Fibroblast of villous mesenchyme (primary cell): ENCODE data around the gene DKK2. TPM values are rescaled to one million over a fixed set of nuclear protein-coding genes. Genes with fewer than 3 reads are reported as not detected.

ENCODE experiments used
- DNase-seq: peaks from one replicate; pipeline ENCODE4 v3.0.0-alpha.2; 2010; ENCODE audit warnings: low read depth
- H3K4me3 ChIP-seq: 2 replicates; pipeline ENCODE4 v1.5.1; 2011; ENCODE audit warnings: low read depth, mild to moderate bottlenecking, low read length
- CTCF ChIP-seq: IDR thresholded peaks from 2 replicates; pipeline ENCODE4 v1.5.1; 2012; ENCODE audit warnings: low read depth, mild to moderate bottlenecking, low read length; ENCODE audit not compliant: insufficient read depth
- total RNA-seq: library from RNA; depleted of rRNA; stranded (reverse); fragments of >200 nt; gene quantifications from 2 replicates; pipeline ENCODE4 v1.2.3, GENCODE V29; 2012

DKK2 gene
- total RNA-seq, 1 donor, result 0.43 TPM

GRCh38 chr4:107066621-107067020 lies 30.5 kb upstream of the DKK2 start:
- DNase-seq, result no peak
- TF ChIP-seq CTCF, result no peak

GRCh38 chr4:107065201-107065600 lies 29.1 kb upstream of the DKK2 start:
- DNase-seq, result no peak
- H3K4me3 ChIP-seq, result no peak overlapping the region
- TF ChIP-seq CTCF, result no peak

More at GRCh38 chr4:107066621-107067020, 30.5 kb upstream of the DKK2 start:
- H3K4me3 ChIP-seq, result no peak overlapping the region

GRCh38 chr4:107060388-107060787 lies 24.3 kb upstream of the DKK2 start:
- H3K4me3 ChIP-seq, result no peak overlapping the region
- peak; percentile 10 for DNase-seq
- TF ChIP-seq CTCF, result no peak

- no peak for TF ChIP-seq CTCF
- H3K4me3 ChIP-seq, result no peak overlapping the region
- no peak for DNase-seq
Observed at GRCh38 chr4:107058828-107059227, 22.7 kb upstream of the DKK2 start.

GRCh38 chr4:107050525-107051135 lies 14.5 kb upstream of the DKK2 start:
- no peak overlapping the region for H3K4me3 ChIP-seq
- DNase-seq, result peak; percentile 16
- TF ChIP-seq CTCF, result peak; percentile 76

- H3K4me3 ChIP-seq, result no peak overlapping the region
- DNase-seq, result no peak
- TF ChIP-seq CTCF, result no peak
Observed at GRCh38 chr4:107046261-107046660, 10.1 kb upstream of the DKK2 start.

GRCh38 chr4:107044170-107044569 lies 8.1 kb upstream of the DKK2 start:
- H3K4me3 ChIP-seq, result no peak overlapping the region
- DNase-seq, result peak; percentile 23
- TF ChIP-seq CTCF, result peak; percentile 31
